AG04450 (cell line): ENCODE data around the gene BUD13. TPM values are rescaled to one million over a fixed set of nuclear protein-coding genes. Genes with fewer than 3 reads are reported as not detected.

Experiments
- CTCF ChIA-PET: fragments of 300-600, 350-600 bp; formaldehyde crosslinking; extraction: SDS; loops from one replicate; lab custom pipeline; 2022; ENCODE audit warnings: antibody characterized with exemption, inconsistent platforms; lab: Charles Lee
- POLR2A ChIA-PET: fragments of 350-600 bp; formaldehyde crosslinking; extraction: SDS; loops from one replicate; lab custom pipeline; 2021; ENCODE audit warnings: antibody characterized with exemption, inconsistent platforms; lab: Yijun Ruan, JAX
- DNase-seq: peaks from one replicate; pipeline ENCODE4 v3.0.0-alpha.2; 2011; ENCODE audit warnings: low read depth, low spot score
- H3K27ac ChIP-seq: one replicate; pipeline ENCODE4 v1.5.1; 2012; ENCODE audit warnings: low read depth, low read length, control low read depth
- H3K27me3 ChIP-seq: one replicate; pipeline ENCODE4 v1.6.0; 2012; ENCODE audit warnings: low read length; ENCODE audit not compliant: control insufficient read depth, insufficient read depth
- H3K4me3 ChIP-seq: 2 replicates; pipeline ENCODE4 v1.5.1; 2011; ENCODE audit warnings: mild to moderate bottlenecking, low read depth, low read length, control low read depth
- H3K9me3 ChIP-seq: 2 replicates; pipeline ENCODE4 v1.5.1; 2012; ENCODE audit warnings: low read length; ENCODE audit not compliant: control insufficient read depth, insufficient read depth
- polyA plus RNA-seq: library from polyadenylated mRNA; depleted of rRNA; stranded (reverse); fragments of >200 nt; gene quantifications from 2 replicates; pipeline ENCODE4 v1.2.3, GENCODE V29; 2011
- TF ChIP-seq, protein P1 (sequence below): IDR thresholded peaks from 2 replicates; pipeline ENCODE4 v1.5.1; 2011; ENCODE audit warnings: low read depth, low read length, control low read depth, inconsistent platforms

The BUD13 gene
- polyA plus RNA-seq, 1 experiment: 12.3 TPM

DNA sequence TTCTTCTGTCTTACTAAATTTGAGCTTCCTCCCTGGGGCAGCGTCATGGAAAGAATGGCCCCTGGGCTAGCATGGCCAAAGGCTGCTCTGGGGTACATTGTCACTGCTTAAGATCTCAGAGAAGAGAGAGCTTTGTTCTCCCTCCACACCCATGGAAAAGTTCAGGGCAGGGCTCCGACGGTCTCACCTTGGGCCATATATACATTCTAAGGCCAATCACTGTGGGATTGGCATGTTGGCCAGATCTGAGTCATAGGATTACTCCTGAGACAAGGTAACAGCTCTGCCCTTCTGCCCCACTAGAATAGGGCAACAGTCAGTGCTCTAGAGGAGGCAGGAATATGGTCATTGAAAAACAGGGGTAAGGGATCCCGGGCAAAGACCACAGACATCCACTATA is 56.2 kb downstream of the BUD13 start:
- Histone ChIP-seq H3K27me3 (peaks cover 25% of the 10 kb centered on the region), H3K9me3 (no peaks in the 10 kb centered on the region), H3K27ac (no peak overlapping the region), H3K4me3 (no peak overlapping the region)
- CTCF ChIA-PET: interaction anchor here (1.5 kb wide), 1 partner anchor 16 kb away, joined by 5 read pairs; no protein-coding TSS in a partner anchor
- TF ChIP-seq, protein P1, sequence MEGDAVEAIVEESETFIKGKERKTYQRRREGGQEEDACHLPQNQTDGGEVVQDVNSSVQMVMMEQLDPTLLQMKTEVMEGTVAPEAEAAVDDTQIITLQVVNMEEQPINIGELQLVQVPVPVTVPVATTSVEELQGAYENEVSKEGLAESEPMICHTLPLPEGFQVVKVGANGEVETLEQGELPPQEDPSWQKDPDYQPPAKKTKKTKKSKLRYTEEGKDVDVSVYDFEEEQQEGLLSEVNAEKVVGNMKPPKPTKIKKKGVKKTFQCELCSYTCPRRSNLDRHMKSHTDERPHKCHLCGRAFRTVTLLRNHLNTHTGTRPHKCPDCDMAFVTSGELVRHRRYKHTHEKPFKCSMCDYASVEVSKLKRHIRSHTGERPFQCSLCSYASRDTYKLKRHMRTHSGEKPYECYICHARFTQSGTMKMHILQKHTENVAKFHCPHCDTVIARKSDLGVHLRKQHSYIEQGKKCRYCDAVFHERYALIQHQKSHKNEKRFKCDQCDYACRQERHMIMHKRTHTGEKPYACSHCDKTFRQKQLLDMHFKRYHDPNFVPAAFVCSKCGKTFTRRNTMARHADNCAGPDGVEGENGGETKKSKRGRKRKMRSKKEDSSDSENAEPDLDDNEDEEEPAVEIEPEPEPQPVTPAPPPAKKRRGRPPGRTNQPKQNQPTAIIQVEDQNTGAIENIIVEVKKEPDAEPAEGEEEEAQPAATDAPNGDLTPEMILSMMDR: no peak
- POLR2A ChIA-PET: no interaction called here
- DNase-seq: no peak

DNA sequence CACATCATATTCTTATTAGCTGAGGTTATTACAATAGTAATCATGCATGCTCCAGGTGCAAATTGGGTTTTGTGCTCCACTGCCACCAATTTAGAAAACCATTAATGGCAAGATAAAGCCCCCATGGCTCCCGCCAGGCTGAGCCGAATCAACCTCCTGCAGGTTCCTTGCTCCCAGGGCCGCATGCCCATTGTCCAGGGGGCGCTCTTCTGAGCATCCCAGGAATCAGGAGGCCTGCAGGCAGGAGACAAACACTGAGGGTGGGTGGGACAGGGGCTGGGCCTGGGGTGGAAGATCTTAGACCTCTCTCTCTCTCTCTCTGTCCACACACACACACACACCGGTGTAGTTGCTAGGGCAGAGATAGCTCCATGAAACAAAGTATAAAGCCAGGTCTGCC is 57.4 kb downstream of the BUD13 start:
- Histone ChIP-seq H3K27me3 (peaks cover 26% of the 10 kb centered on the region), H3K27ac (no peak overlapping the region), H3K4me3 (no peak overlapping the region), H3K9me3 (no peaks in the 10 kb centered on the region)
- ChIA-PET CTCF (interaction anchor here (0.6 kb wide), 2 partner anchors 25 to 27 kb away, joined by 3 to 10 read pairs; no protein-coding TSS in a partner anchor), POLR2A (interaction anchor here (0.6 kb wide), 1 partner anchor 799 kb away, joined by 4 read pairs; no protein-coding TSS in a partner anchor)
- DNase-seq: no peak
- TF ChIP-seq, protein P1: no peak

DNA sequence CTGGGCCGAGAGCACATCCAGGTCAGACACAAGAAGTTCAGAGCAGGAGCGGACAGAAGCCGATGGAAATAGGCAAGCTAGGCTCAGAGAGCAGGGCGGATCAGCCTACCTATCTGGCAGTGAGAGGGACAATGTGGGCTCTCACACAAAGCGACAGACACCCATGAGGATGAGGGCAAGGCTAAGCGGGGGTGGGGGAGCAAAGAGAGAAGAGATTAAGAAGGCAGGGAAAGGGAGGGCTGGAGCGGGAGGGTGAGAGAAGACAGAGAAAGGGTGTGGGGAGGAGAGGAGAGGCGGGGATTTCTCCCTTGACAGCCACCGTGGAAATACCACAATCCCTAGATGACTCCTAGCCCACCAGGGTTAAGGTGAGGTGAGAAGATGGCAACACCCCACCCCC is 57.9 kb downstream of the BUD13 start:
- no peak overlapping the region for H3K27ac ChIP-seq
- TF ChIP-seq, protein P1: no peak
- no peak overlapping the region for H3K4me3 ChIP-seq
- H3K27me3 ChIP-seq: peaks cover 24% of the 10 kb centered on the region
- no peak for DNase-seq
- POLR2A ChIA-PET: interaction anchor here (0.6 kb wide), 1 partner anchor 800 kb away, joined by 4 read pairs; no protein-coding TSS in a partner anchor
- no peaks in the 10 kb centered on the region for H3K9me3 ChIP-seq
- CTCF ChIA-PET: interaction anchor here (0.6 kb wide), 2 partner anchors 26 to 27 kb away, joined by 3 to 10 read pairs; no protein-coding TSS in a partner anchor

DNA sequence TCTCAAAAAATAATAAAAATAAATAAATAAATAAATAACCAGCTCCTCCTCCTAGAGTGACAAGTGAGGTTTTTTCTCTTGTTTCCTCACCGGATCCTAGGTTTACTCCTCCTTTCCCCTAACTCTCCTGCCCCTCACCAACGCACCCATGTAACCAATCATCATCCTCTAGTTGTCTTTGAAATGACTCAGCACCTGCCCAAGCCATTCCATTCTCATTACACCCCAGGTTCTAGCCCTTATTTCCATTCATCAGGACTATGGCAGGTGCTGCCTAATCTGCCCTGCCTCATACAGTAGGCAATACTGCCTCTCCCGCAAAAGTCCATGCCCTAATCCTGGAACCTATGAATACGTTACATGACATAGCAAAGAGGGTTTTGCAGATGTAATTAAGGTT is 60.4 kb downstream of the BUD13 start:
- POLR2A ChIA-PET: no interaction called here
- DNase-seq: no peak
- Histone ChIP-seq H3K27me3 (peaks cover 35% of the 10 kb centered on the region), H3K27ac (no peak overlapping the region), H3K4me3 (no peak overlapping the region), H3K9me3 (no peaks in the 10 kb centered on the region)
- CTCF ChIA-PET: no interaction called here
- TF ChIP-seq, protein P1: no peak

DNA sequence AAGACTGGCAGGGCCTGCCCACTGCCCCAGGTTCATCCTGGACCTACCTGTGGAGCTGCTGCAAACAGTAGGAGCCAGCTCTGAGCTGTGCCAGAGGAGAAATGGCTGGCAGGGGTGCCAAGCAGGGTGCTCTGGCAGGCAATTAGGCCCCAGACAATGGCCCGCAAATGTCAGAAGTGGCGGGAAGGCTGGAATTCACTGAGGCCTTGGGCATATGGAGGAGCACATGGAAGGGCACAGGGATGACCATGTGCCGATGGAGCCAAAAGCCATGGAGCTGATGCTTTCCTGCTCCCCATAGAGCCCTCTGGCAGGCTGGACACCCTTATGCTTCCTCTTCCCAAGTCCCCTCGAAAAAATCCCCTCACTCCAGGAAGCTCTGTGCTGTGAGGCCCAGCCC is 62.0 kb downstream of the BUD13 start:
- Histone ChIP-seq H3K27me3 (peaks cover 30% of the 10 kb centered on the region), H3K9me3 (no peaks in the 10 kb centered on the region), H3K27ac (no peak overlapping the region), H3K4me3 (no peak overlapping the region)
- ChIA-PET CTCF (no interaction called here), POLR2A (no interaction called here)
- no peak for DNase-seq
- TF ChIP-seq, protein P1: no peak
